Esophagus (tissue), 2 donors: ENCODE data around the gene TMEM131. TPM values are rescaled to one million over a fixed set of nuclear protein-coding genes. Genes with fewer than 3 reads are reported as not detected.
"Not testable (repeated sequence)": the region's sequence is repeated elsewhere in the genome, so short reads cannot be mapped to it uniquely, and the experiment has no call there.

Experiments
- H3K27ac ChIP-seq, 2 donors: one replicate each; pipeline ENCODE4 v1.5.1; 2013; ENCODE audit warnings: low read depth in 2 of 2, mild to moderate bottlenecking in 2 of 2, inconsistent platforms in 1 of 2, low read length in 1 of 2, moderate library complexity in 1 of 2
- H3K27me3 ChIP-seq, 2 donors: one replicate each; pipeline ENCODE4 v1.6.1; 2013; ENCODE audit warnings: low read length in 2 of 2, control low read depth in 1 of 2, mild to moderate bottlenecking in 1 of 2; ENCODE audit not compliant: insufficient read depth in 2 of 2, control insufficient read depth in 1 of 2
- H3K36me3 ChIP-seq, 2 donors: one replicate each; pipeline ENCODE4 v1.6.1; 2013; ENCODE audit warnings: low read length in 1 of 2; ENCODE audit not compliant: control insufficient read depth in 2 of 2, insufficient read depth in 2 of 2
- H3K4me1 ChIP-seq, 2 donors: one replicate each; pipeline ENCODE4 v1.6.1; 2013; ENCODE audit warnings: low read length in 1 of 2; ENCODE audit not compliant: control insufficient read depth in 2 of 2, insufficient read depth in 2 of 2
- H3K4me3 ChIP-seq, 2 donors: one replicate each; pipeline ENCODE4 v1.5.1; 2013; ENCODE audit warnings: low read length in 2 of 2, mild to moderate bottlenecking in 2 of 2, low read depth in 1 of 2, moderate library complexity in 1 of 2
- H3K9me3 ChIP-seq, 2 donors: one replicate each; pipeline ENCODE4 v1.6.1; 2013; ENCODE audit warnings: mild to moderate bottlenecking in 2 of 2, low read depth in 1 of 2, low read length in 1 of 2, moderate library complexity in 1 of 2; ENCODE audit not compliant: control insufficient read depth in 2 of 2, insufficient read depth in 1 of 2
- WGBS, 2 donors: extraction: QIAGEN DNeasy Blood & Tissue Kit; methylation state at CpG; one replicate each; pipeline ENCODE4 v1.1.7; 2013; 5-methylcytosine and 5-hydroxymethylcytosine counted together
- polyA plus RNA-seq, 2 donors: library from polyadenylated mRNA; stranded (reverse); fragments of 200-250 nt; gene quantifications; one replicate each; pipeline ENCODE4 v1.2.3, GENCODE V29; 2013
- donor health status: healthy with polysubstance abuse.
- donor health status: Bipolar disorder and iron deficiency.

The TMEM131 gene
- polyA plus RNA-seq, 2 donors, result 9.3 to 9.9 TPM

DNA sequence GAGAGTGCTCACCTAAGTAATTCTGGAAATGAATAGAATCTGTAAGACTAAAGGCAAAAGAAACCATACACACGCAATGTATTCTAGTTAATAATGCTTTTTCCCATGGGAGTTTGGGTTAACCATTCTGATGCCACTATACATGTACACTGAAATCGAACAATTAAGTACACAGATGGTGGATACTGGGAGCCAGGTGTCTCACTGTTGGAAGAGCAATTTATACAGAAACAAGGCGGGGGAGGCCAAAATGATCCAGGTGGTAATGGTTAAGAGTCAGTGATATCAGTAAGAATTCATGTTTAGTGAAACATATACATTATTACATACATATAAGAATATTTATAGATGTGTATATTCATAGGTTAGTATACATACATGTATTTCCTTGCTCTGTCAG is 67.2 kb downstream of the TMEM131 start:
- no peaks in the 10 kb centered on the region for H3K27me3 ChIP-seq
- H3K27ac ChIP-seq, result no peak overlapping the region
- no peaks in the 10 kb centered on the region for H3K4me1 ChIP-seq
- no peaks in the 10 kb centered on the region for H3K9me3 ChIP-seq
- H3K4me3 ChIP-seq, result no peak overlapping the region
- H3K36me3 ChIP-seq, result peaks cover 0 to 13% of the 10 kb centered on the region in 2 donors
- WGBS, 2 donors, result 95 to 98% methylated on average over 3 of the region's 3 CpGs

DNA sequence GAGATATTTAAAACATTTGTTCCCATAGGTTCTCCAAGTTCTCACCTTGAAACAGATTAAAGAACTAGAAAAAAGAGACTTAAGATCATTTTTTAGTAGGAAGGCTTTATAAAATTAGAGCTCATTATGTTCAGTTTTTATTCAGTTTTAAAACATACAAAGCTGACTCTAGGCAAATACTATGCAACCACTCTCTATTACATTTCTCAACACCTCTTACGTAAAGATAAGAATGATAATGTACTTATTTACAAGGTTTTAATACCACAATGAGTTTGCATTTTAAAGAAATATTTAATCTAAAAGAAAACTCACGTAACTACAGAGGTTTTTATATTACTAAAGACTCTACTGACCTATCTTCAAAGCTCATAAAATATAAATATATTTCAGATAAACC is 68.8 kb downstream of the TMEM131 start:
- H3K27me3 ChIP-seq, result no peaks in the 10 kb centered on the region
- H3K36me3 ChIP-seq, result peaks cover 0 to 13% of the 10 kb centered on the region in 2 donors
- H3K4me3 ChIP-seq, result no peak overlapping the region
- 86 to 97% methylated on average over 2 of the region's 2 CpGs for whole genome bisulfite sequencing, 2 donors
- no peak overlapping the region for H3K27ac ChIP-seq
- H3K4me1 ChIP-seq, result no peaks in the 10 kb centered on the region
- no peaks in the 10 kb centered on the region for H3K9me3 ChIP-seq

DNA sequence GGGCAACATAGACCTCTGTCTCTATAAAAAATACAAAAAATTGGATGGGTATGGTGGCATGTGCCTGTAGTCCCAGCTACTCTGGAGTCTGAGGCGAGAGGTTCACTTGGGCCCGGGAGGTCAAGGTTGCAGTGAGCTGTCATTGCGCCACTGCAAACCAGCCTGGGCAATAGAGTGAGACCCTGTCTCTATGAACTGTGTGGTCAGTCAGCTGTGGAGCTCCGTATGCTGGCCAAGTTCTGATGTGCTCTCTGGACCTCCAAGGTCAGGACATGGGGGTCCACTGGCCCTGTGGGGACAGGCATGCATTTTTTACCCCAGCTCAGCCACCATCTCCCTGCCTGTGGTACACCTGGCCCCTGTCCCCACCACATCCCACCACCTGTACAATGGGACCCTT is 71.6 kb downstream of the TMEM131 start:
- H3K4me1 ChIP-seq, result no peaks in the 10 kb centered on the region
- peaks cover 0 to 13% of the 10 kb centered on the region in 2 donors for H3K36me3 ChIP-seq
- H3K9me3 ChIP-seq, result no peaks in the 10 kb centered on the region
- WGBS, 2 donors, result 98 to 100% methylated on average over 4 of the region's 4 CpGs
- H3K27ac ChIP-seq, result no peak overlapping the region
- no peaks in the 10 kb centered on the region for H3K27me3 ChIP-seq
- H3K4me3 ChIP-seq, result no peak overlapping the region

DNA sequence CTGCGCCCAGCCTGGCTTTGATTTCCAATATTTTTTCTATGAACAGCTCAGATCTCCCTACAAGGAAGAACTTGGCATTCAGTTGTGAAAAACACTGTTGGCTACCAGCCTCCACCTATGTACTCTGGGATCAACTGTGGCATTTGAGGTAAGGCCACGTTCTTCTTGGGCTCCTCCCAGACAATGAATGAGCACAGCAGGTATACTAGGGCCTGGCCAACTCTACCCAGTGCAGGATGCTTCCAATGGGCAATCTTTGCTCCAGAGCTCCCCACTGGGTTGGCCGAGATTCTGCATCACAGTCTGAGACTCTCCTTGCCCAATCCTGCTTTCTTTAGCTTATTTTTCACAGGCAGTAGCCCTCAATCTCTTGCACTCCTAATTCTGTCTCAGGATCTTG is 75.9 kb downstream of the TMEM131 start:
- Histone ChIP-seq H3K36me3 (peaks cover 0 to 8% of the 10 kb centered on the region in 2 donors), H3K27ac (no peak overlapping the region), H3K4me3 (no peak overlapping the region), H3K27me3 (no peaks in the 10 kb centered on the region), H3K9me3 (no peaks in the 10 kb centered on the region), H3K4me1 (no peaks in the 10 kb centered on the region)
- 70 to 80% methylated on average over 3 of the region's 3 CpGs for WGBS, 2 donors

DNA sequence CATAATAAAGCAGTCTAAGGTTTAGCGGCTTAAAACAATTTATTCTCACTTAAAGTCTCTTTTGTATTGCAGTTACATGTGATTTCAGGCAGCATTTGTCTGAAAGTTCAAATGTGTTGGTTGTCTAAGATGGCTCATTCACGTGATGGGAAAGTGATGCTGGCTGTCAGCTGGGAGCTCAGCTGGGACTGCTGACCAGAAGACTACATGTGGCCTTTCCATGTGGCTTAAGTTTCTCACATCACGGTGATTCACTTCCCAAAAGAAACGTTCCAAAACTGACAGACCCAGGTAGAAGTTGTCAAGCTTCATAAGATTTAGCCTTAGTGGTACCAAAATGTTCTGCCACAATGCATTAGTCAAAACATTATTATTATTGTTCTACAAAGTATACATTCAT is 76.9 kb downstream of the TMEM131 start:
- Histone ChIP-seq H3K4me3 (no peak overlapping the region), H3K27ac (no peak overlapping the region), H3K27me3 (no peaks in the 10 kb centered on the region), H3K4me1 (no peaks in the 10 kb centered on the region), H3K9me3 (no peaks in the 10 kb centered on the region), H3K36me3 (no peaks in the 10 kb centered on the region)
- WGBS, 2 donors, result 93 to 95% methylated on average over 4 of the region's 4 CpGs

DNA sequence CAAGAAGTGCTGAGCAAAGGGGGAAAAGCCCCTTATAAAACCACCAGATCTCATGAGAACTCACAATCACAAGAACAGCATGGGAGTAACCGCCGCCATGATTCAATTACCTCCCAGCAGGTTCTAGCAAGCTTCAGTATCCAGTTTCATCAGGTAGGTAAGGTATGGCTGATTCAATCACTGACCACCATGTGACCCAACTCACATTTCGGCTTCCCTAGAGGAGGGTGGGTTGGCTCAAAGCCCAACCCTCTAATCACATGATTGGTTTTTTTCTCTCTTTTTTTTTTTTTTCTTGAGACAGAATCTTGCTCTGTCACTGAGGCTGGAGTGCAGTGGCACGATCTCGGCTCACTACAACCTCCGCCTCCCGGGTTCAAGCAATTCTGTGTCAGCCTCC is 78.1 kb downstream of the TMEM131 start:
- H3K36me3 ChIP-seq, H3K27ac ChIP-seq, H3K27me3 ChIP-seq, H3K4me3 ChIP-seq, H3K4me1 ChIP-seq, H3K9me3 ChIP-seq: not testable (repeated sequence)
- WGBS, 2 donors, result 95 to 99% methylated on average over 7 of the region's 7 CpGs

- H3K27me3 ChIP-seq, result no peaks in the 10 kb centered on the region
- no peaks in the 10 kb centered on the region for H3K36me3 ChIP-seq
- 77 to 82% methylated on average over 5 of the region's 5 CpGs for WGBS, 2 donors
- no peaks in the 10 kb centered on the region for H3K9me3 ChIP-seq
- H3K27ac ChIP-seq, result no peak overlapping the region
- no peaks in the 10 kb centered on the region for H3K4me1 ChIP-seq
- no peak overlapping the region for H3K4me3 ChIP-seq
These were observed 81.0 kb downstream of the TMEM131 start for GRCh38 chr2:97914691-97915213.

GRCh38 chr2:97913846-97914245 is 81.9 kb downstream of the TMEM131 start:
- Histone ChIP-seq H3K36me3 (no peaks in the 10 kb centered on the region), H3K27me3 (no peaks in the 10 kb centered on the region), H3K9me3 (no peaks in the 10 kb centered on the region), H3K4me3 (no peak overlapping the region), H3K4me1 (no peaks in the 10 kb centered on the region), H3K27ac (no peak overlapping the region)
- 89 to 92% methylated on average over 2 of the region's 2 CpGs for WGBS, 2 donors

DNA sequence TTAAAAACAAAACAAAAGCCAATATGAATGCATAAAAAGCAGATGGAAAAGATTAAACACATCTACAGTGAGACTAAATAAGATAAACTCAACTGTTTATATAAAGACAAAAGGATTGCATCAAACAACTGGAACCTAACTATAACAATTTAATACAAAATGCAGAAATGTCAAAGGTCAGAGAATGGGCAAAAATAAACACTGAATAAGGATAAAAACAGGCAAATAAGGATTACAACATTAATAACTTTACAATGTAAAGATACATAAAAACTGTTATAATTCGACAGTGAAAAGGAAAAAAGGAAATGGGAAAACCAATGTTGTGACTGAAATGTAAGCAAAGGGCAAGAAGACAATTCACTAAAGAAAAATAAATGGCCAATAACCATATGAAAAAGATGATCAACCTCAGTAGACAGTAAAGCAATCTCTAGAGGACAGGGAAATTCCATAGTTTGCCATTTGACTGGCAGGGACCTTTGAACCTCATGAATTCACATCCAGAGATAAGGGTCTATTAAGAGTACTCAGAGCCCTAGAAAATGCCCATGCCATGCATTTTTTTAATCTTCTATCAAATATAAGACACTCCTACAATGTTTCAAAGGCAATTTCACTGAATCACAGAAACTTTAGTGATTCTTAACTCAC is 83.7 kb downstream of the TMEM131 start:
- Histone ChIP-seq H3K4me3 (no peak overlapping the region), H3K27ac (no peak overlapping the region), H3K4me1 (no peaks in the 10 kb centered on the region), H3K36me3 (peaks cover 0 to 2% of the 10 kb centered on the region in 2 donors), H3K9me3 (no peaks in the 10 kb centered on the region), H3K27me3 (no peaks in the 10 kb centered on the region)
- 63 to 71% methylated on average over 1 of the region's 1 CpG for WGBS, 2 donors

DNA sequence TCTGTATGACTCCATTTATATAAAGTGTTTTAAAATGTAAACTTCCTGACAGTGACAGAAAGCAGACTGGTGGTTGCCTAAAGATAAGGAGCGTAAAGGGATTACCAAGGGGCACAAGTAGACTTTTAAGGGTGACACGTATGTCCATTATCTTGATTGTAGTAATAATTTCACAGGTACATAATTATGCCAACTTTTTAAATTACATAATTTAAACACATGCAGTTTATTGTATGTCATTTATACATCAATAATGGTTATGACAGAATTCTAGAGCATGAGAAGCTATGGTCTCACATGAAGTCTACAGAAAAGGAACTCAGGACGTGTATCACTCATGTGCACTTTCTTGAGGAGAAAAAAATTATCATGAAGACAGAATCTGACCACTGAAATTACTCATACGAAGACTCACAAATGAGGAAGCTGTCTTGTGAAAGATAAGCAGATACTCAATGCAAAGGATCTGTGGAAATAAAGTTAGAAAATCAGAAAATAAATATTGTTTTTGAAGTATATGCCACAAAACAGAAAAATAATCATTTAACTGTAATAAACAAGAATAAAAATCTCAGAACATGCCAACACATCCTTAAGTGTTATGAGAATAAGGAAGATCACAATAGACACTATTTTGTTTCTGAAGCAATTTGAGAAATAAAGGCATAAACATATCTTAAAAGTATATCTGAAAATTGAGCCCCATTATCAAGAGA is 84.4 kb downstream of the TMEM131 start:
- Histone ChIP-seq H3K27me3 (no peaks in the 10 kb centered on the region), H3K27ac (no peak overlapping the region), H3K4me3 (no peak overlapping the region), H3K36me3 (peaks cover 0 to 2% of the 10 kb centered on the region in 2 donors), H3K4me1 (no peaks in the 10 kb centered on the region), H3K9me3 (no peaks in the 10 kb centered on the region)
- 78 to 84% methylated on average over 4 of the region's 4 CpGs for WGBS, 2 donors
